Liver (tissue), 9 donors: ENCODE data around the gene ZNF22. TPM values are rescaled to one million over a fixed set of nuclear protein-coding genes. Genes with fewer than 3 reads are reported as not detected.

ENCODE experiments used
- DNase-seq: peaks from one replicate; pipeline ENCODE4 v3.0.0-alpha.2; 2017; ENCODE audit warnings: low spot score
- H3K27ac ChIP-seq, 2 donors: one replicate each; pipeline ENCODE4 v1.7.0; 2013; ENCODE audit warnings: inconsistent platforms in 2 of 2, low read length in 2 of 2, control low read depth in 1 of 2, low read depth in 1 of 2, mild to moderate bottlenecking in 1 of 2
- H3K27me3 ChIP-seq, 4 donors: one replicate each; pipeline versions ENCODE4 v1.6.1 to v1.7.0; 2013; ENCODE audit warnings: low read length in 3 of 4, inconsistent platforms in 1 of 4, mild to moderate bottlenecking in 1 of 4, moderate library complexity in 1 of 4; ENCODE audit not compliant: control insufficient read depth in 4 of 4, insufficient read depth in 4 of 4
- H3K36me3 ChIP-seq, 4 donors: one replicate each; pipeline versions ENCODE4 v1.6.1 to v1.7.0; 2013; ENCODE audit warnings: low read length in 3 of 4, mild to moderate bottlenecking in 3 of 4, low read depth in 1 of 4, moderate library complexity in 1 of 4; ENCODE audit not compliant: control insufficient read depth in 4 of 4, insufficient read depth in 3 of 4
- H3K4me1 ChIP-seq, 4 donors: one replicate each; pipeline versions ENCODE4 v1.6.1 to v1.7.0; 2013; ENCODE audit warnings: low read length in 3 of 4, mild to moderate bottlenecking in 3 of 4, moderate library complexity in 1 of 4; ENCODE audit not compliant: control insufficient read depth in 4 of 4, insufficient read depth in 4 of 4
- H3K4me3 ChIP-seq, 3 donors: one replicate each; pipeline versions ENCODE4 v1.6.1 to v1.7.0; 2013; ENCODE audit warnings: low read length in 3 of 3, control low read depth in 1 of 3, low read depth in 1 of 3, mild to moderate bottlenecking in 1 of 3
- H3K9ac ChIP-seq, 2 donors: one replicate each; pipeline ENCODE4 v1.7.0; 2013; ENCODE audit warnings: low read length in 2 of 2, mild to moderate bottlenecking in 2 of 2, moderate library complexity in 2 of 2, control low read depth in 1 of 2, low read depth in 1 of 2
- H3K9me3 ChIP-seq, 4 donors: one replicate each; pipeline versions ENCODE4 v1.6.1 to v1.7.0; 2013; ENCODE audit warnings: low read length in 3 of 4; ENCODE audit not compliant: control insufficient read depth in 4 of 4
- ATF3 ChIP-seq: IDR thresholded peaks from 2 replicates; pipeline ENCODE4 v1.6.1; 2016; ENCODE audit warnings: antibody characterized with exemption
- CTCF ChIP-seq: fragments of 150-350 bp; IDR thresholded peaks from 2 replicates; pipeline ENCODE4 v1.5.1; 2017; ENCODE audit warnings: improper control_type of control experiment, low read depth, low read length; ENCODE audit not compliant: missing input control
- EGR1 ChIP-seq, 2 donors: IDR thresholded peaks; 2 replicates each; pipeline ENCODE4 v1.6.1; 2016 to 2018; ENCODE audit warnings: antibody characterized with exemption in 2 of 2, low read depth in 2 of 2
- FOXA1 ChIP-seq: IDR thresholded peaks from 2 replicates; pipeline ENCODE4 v1.6.1; 2016; ENCODE audit warnings: antibody characterized with exemption
- GABPA ChIP-seq, 2 donors: IDR thresholded peaks in 1 of 2; conservative IDR thresholded peaks in 1 of 2; 2 replicates each; pipeline ENCODE4 v1.6.1; 2016; ENCODE audit warnings: antibody characterized with exemption in 2 of 2, mild to moderate bottlenecking in 1 of 2, moderate library complexity in 1 of 2
- HNF4A ChIP-seq, 2 donors: conservative IDR thresholded peaks; 2 replicates each; pipeline ENCODE4 v1.6.1; 2016; ENCODE audit warnings: antibody characterized with exemption in 2 of 2, mild to moderate bottlenecking in 2 of 2
- HNF4G ChIP-seq: IDR thresholded peaks from 2 replicates; pipeline ENCODE4 v1.6.1; 2016; ENCODE audit warnings: antibody characterized with exemption
- JUND ChIP-seq, 2 donors: IDR thresholded peaks; 2 replicates each; pipeline ENCODE4 v1.6.1; 2016; ENCODE audit warnings: antibody characterized with exemption in 2 of 2
- NR2F2 ChIP-seq: IDR thresholded peaks from 2 replicates; pipeline ENCODE4 v1.6.1; 2016; ENCODE audit warnings: antibody characterized with exemption
- RAD21 ChIP-seq, 2 donors: IDR thresholded peaks; 2 replicates each; pipeline ENCODE4 v1.6.1; 2016; ENCODE audit warnings: antibody characterized with exemption in 2 of 2, mild to moderate bottlenecking in 2 of 2
- REST ChIP-seq: IDR thresholded peaks from 2 replicates; pipeline ENCODE4 v1.6.1; 2016; ENCODE audit warnings: antibody characterized with exemption, mild to moderate bottlenecking
- RXRA ChIP-seq, 2 donors: IDR thresholded peaks; 2 replicates each; pipeline ENCODE4 v1.6.1; 2017 to 2018; ENCODE audit warnings: antibody characterized with exemption in 2 of 2, mild to moderate bottlenecking in 1 of 2
- SP1 ChIP-seq: IDR thresholded peaks from 2 replicates; pipeline ENCODE4 v1.6.1; 2018; ENCODE audit warnings: antibody characterized with exemption, mild to moderate bottlenecking
- TAF1 ChIP-seq: conservative IDR thresholded peaks from 2 replicates; pipeline ENCODE4 v1.6.1; 2016; ENCODE audit warnings: antibody characterized with exemption, mild to moderate bottlenecking
- YY1 ChIP-seq: IDR thresholded peaks from 2 replicates; pipeline ENCODE4 v1.6.1; 2016; ENCODE audit warnings: antibody characterized with exemption, mild to moderate bottlenecking
- WGBS: extraction: QIAGEN DNeasy Blood & Tissue Kit; methylation state at CpG from one replicate; pipeline ENCODE4 v1.1.7; 2013; 5-methylcytosine and 5-hydroxymethylcytosine counted together
- polyA plus RNA-seq, 2 donors: library from polyadenylated mRNA; stranded (reverse) in 1 of 2; unstranded in 1 of 2; fragments of 200-250 nt in 1 of 2; fragments of >200 nt in 1 of 2; fragmentation: Nextera tagmentation in 1 of 2; extraction: Ambion mirVana in 1 of 2; gene quantifications; one replicate each; pipeline versions ENCODE4 v1.2.1 to v1.2.3, GENCODE V29; 2013 to 2015
- total RNA-seq, 2 donors: library from RNA; depleted of rRNA; stranded (reverse); fragments of >200 nt; gene quantifications; one replicate each; pipeline ENCODE4 v1.2.3, GENCODE V29; 2014
- TF ChIP-seq, protein P1 (sequence below): IDR thresholded peaks from 2 replicates; pipeline ENCODE4 v1.6.1; 2016; ENCODE audit warnings: antibody characterized with exemption
- TF ChIP-seq, protein P2 (sequence below): IDR thresholded peaks from 2 replicates; pipeline ENCODE4 v1.6.1; 2016; ENCODE audit warnings: antibody characterized with exemption
- donor health status: healthy.
- donor health status: healthy.
- donor health status: healthy.
- donor health status: healthy.
- donor health status: healthy.

ZNF22 gene
- total and polyA plus RNA-seq, 4 donors = 10.3 to 22.6 (median 20.3) TPM

GRCh38 chr10:44963772-44964633, 36.7 kb upstream of the ZNF22 start:
- Histone ChIP-seq H3K27me3 (no peaks in the 10 kb centered on the region), H3K9ac (no peak overlapping the region), H3K36me3 (no peaks in the 10 kb centered on the region), H3K27ac (peak overlapping the region in 1 of 2 donors; percentile 21), H3K4me3 (no peak overlapping the region), H3K9me3 (no peaks in the 10 kb centered on the region), H3K4me1 (peaks cover 9 to 42% (median 20%) of the 10 kb centered on the region in 4 donors)
- 61% methylated on average over 15 of the region's 15 CpGs for WGBS
- DNase-seq = peak; percentile 37
- peak; percentile 8 to 28 for TF ChIP-seq HNF4A (conservative IDR thresholded peaks at IDR 0.05)
- TF ChIP-seq SP1 = peak; percentile 69
- TF ChIP-seq ATF3 = no peak
- no peak for TF ChIP-seq EGR1 (IDR thresholded peaks at IDR 0.05; ENCODE audit: low read depth in 2 of 2)
- TF ChIP-seq TAF1 = no peak
- TF ChIP-seq, protein P1, sequence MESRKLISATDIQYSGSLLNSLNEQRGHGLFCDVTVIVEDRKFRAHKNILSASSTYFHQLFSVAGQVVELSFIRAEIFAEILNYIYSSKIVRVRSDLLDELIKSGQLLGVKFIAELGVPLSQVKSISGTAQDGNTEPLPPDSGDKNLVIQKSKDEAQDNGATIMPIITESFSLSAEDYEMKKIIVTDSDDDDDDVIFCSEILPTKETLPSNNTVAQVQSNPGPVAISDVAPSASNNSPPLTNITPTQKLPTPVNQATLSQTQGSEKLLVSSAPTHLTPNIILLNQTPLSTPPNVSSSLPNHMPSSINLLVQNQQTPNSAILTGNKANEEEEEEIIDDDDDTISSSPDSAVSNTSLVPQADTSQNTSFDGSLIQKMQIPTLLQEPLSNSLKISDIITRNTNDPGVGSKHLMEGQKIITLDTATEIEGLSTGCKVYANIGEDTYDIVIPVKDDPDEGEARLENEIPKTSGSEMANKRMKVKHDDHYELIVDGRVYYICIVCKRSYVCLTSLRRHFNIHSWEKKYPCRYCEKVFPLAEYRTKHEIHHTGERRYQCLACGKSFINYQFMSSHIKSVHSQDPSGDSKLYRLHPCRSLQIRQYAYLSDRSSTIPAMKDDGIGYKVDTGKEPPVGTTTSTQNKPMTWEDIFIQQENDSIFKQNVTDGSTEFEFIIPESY = no peak

GRCh38 chr10:44965104-44965503, 35.6 kb upstream of the ZNF22 start:
- Histone ChIP-seq H3K36me3 (no peaks in the 10 kb centered on the region), H3K4me3 (no peak overlapping the region), H3K9me3 (no peaks in the 10 kb centered on the region), H3K27ac (no peak overlapping the region), H3K4me1 (peaks cover 4 to 45% (median 19%) of the 10 kb centered on the region in 4 donors), H3K9ac (no peak overlapping the region), H3K27me3 (no peaks in the 10 kb centered on the region)
- WGBS = 98% methylated on average over 1 of the region's 1 CpG
- TF ChIP-seq, protein P2, sequence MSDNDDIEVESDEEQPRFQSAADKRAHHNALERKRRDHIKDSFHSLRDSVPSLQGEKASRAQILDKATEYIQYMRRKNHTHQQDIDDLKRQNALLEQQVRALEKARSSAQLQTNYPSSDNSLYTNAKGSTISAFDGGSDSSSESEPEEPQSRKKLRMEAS = no peak
- TF ChIP-seq EGR1 (IDR thresholded peaks at IDR 0.05; ENCODE audit: low read depth in 2 of 2) (no peak), RAD21 (IDR thresholded peaks at IDR 0.05) (no peak), NR2F2 (no peak), HNF4G (no peak), SP1 (no peak), JUND (IDR thresholded peaks at IDR 0.05) (no peak), GABPA (IDR thresholded peaks at IDR 0.05 in 1 of 2, conservative IDR thresholded peaks at IDR 0.05 in 1 of 2) (no peak), REST (no peak), CTCF (no peak), FOXA1 (no peak), ATF3 (no peak), RXRA (IDR thresholded peaks at IDR 0.05) (no peak), HNF4A (conservative IDR thresholded peaks at IDR 0.05) (no peak), YY1 (no peak)
- TF ChIP-seq, protein P1 = no peak
- DNase-seq = peak; percentile 20
